IPS-20b (cell line): Measurements from ENCODE around the gene KCNK1.
"Not testable (repeated sequence)": the region's sequence is repeated elsewhere in the genome, so short reads cannot be mapped to it uniquely, and the experiment has no call there.

ENCODE experiments used
- H3K27ac ChIP-seq: one replicate; pipeline ENCODE4 v1.5.1; 2013; ENCODE audit warnings: low read length
- H3K27me3 ChIP-seq: 2 replicates; pipeline ENCODE4 v1.6.1; 2013; ENCODE audit warnings: mild to moderate bottlenecking, low read length, inconsistent platforms; ENCODE audit not compliant: insufficient read depth
- H3K36me3 ChIP-seq: 2 replicates; pipeline ENCODE4 v1.6.1; 2013; ENCODE audit warnings: low read depth, mild to moderate bottlenecking, inconsistent platforms, low read length, moderate library complexity; ENCODE audit not compliant: insufficient read depth
- H3K4me1 ChIP-seq: 2 replicates; pipeline ENCODE4 v1.6.1; 2013; ENCODE audit warnings: mild to moderate bottlenecking, control low read depth, inconsistent platforms, low read length, moderate library complexity; ENCODE audit not compliant: insufficient read depth
- H3K4me3 ChIP-seq: 2 replicates; pipeline ENCODE4 v1.5.1; 2013; ENCODE audit warnings: mild to moderate bottlenecking, low read length, inconsistent platforms
- H3K9ac ChIP-seq: 2 replicates; pipeline ENCODE4 v1.6.1; 2013; ENCODE audit warnings: low read depth, mild to moderate bottlenecking, inconsistent platforms, low read length, moderate library complexity
- H3K9me3 ChIP-seq: 2 replicates; pipeline ENCODE4 v1.6.1; 2013; ENCODE audit warnings: mild to moderate bottlenecking, low read depth, low read length, inconsistent platforms; ENCODE audit not compliant: insufficient read depth

KCNK1 gene

GRCh38 chr1:233609926-233610325, 4.0 kb upstream of the KCNK1 start:
- no peak overlapping the region for H3K27ac ChIP-seq
- H3K9ac ChIP-seq, result no peak overlapping the region
- peaks cover 5% of the 10 kb centered on the region; the same call in 1 of the 2 replicates for H3K4me1 ChIP-seq
- H3K9me3 ChIP-seq, result no peaks in the 10 kb centered on the region
- no peak overlapping the region for H3K4me3 ChIP-seq
- H3K36me3 ChIP-seq, result no peaks in the 10 kb centered on the region
- peaks cover 53% of the 10 kb centered on the region for H3K27me3 ChIP-seq

- H3K27ac ChIP-seq, result no peak overlapping the region
- no peak overlapping the region for H3K4me3 ChIP-seq
- no peak overlapping the region for H3K9ac ChIP-seq
- H3K4me1 ChIP-seq, result peaks cover 8% of the 10 kb centered on the region; the same call in 1 of the 2 replicates
- H3K9me3 ChIP-seq, result no peaks in the 10 kb centered on the region
- H3K27me3 ChIP-seq, result peaks cover 60% of the 10 kb centered on the region
- no peaks in the 10 kb centered on the region for H3K36me3 ChIP-seq
Observed at GRCh38 chr1:233610628-233611027, 3.3 kb upstream of the KCNK1 start.

GRCh38 chr1:233611363-233611762, 2.5 kb upstream of the KCNK1 start:
- Histone ChIP-seq H3K27me3 (peaks cover 67% of the 10 kb centered on the region), H3K4me1 (peaks cover 13% of the 10 kb centered on the region; the same call in 1 of the 2 replicates)
- H3K9me3 ChIP-seq, H3K27ac ChIP-seq, H3K9ac ChIP-seq, H3K4me3 ChIP-seq, H3K36me3 ChIP-seq: not testable (repeated sequence)

GRCh38 chr1:233614173-233614742, 352 bp downstream of the KCNK1 start:
- Histone ChIP-seq H3K9ac (peak overlapping the region; percentile 79; the same call in 1 of the 2 replicates), H3K9me3 (no peaks in the 10 kb centered on the region), H3K27ac (no peak overlapping the region), H3K4me3 (peak overlapping the region; percentile 92), H3K27me3 (peaks cover 59% of the 10 kb centered on the region), H3K4me1 (peaks cover 13% of the 10 kb centered on the region; the same call in 1 of the 2 replicates), H3K36me3 (no peaks in the 10 kb centered on the region)

GRCh38 chr1:233614743-233615521, 1.0 kb downstream of the KCNK1 start:
- peak overlapping the region; percentile 79; the same call in 1 of the 2 replicates for H3K9ac ChIP-seq
- H3K27me3 ChIP-seq, result peaks cover 53% of the 10 kb centered on the region
- no peaks in the 10 kb centered on the region for H3K36me3 ChIP-seq
- H3K27ac ChIP-seq, result no peak overlapping the region
- peak overlapping the region; percentile 92 for H3K4me3 ChIP-seq
- no peaks in the 10 kb centered on the region for H3K9me3 ChIP-seq
- peaks cover 13% of the 10 kb centered on the region; the same call in 1 of the 2 replicates for H3K4me1 ChIP-seq

GRCh38 chr1:233615571-233615970, 1.7 kb downstream of the KCNK1 start:
- H3K27me3 ChIP-seq, result peaks cover 51% of the 10 kb centered on the region
- peaks cover 13% of the 10 kb centered on the region; the same call in 1 of the 2 replicates for H3K4me1 ChIP-seq
- H3K27ac ChIP-seq, result no peak overlapping the region
- H3K36me3 ChIP-seq, result no peaks in the 10 kb centered on the region
- peak overlapping the region; percentile 79; the same call in 1 of the 2 replicates for H3K9ac ChIP-seq
- no peaks in the 10 kb centered on the region for H3K9me3 ChIP-seq
- peak overlapping the region; percentile 92 for H3K4me3 ChIP-seq

GRCh38 chr1:233617025-233617424, 3.1 kb downstream of the KCNK1 start:
- no peak overlapping the region for H3K27ac ChIP-seq
- H3K4me1 ChIP-seq, result peaks cover 13% of the 10 kb centered on the region; the same call in 1 of the 2 replicates
- no peak overlapping the region; the same call in 1 of the 2 replicates for H3K4me3 ChIP-seq
- no peak overlapping the region for H3K9ac ChIP-seq
- H3K36me3 ChIP-seq, result no peaks in the 10 kb centered on the region
- H3K27me3 ChIP-seq, result peaks cover 37% of the 10 kb centered on the region
- no peaks in the 10 kb centered on the region for H3K9me3 ChIP-seq

- not testable (repeated sequence) for H3K4me3 ChIP-seq, H3K36me3 ChIP-seq, H3K9me3 ChIP-seq, H3K9ac ChIP-seq, H3K27ac ChIP-seq
- H3K27me3 ChIP-seq, result peaks cover 22% of the 10 kb centered on the region
- H3K4me1 ChIP-seq, result peaks cover 11% of the 10 kb centered on the region; the same call in 1 of the 2 replicates
Observed at GRCh38 chr1:233619414-233619813, 5.5 kb downstream of the KCNK1 start.

GRCh38 chr1:233620065-233620464, 6.2 kb downstream of the KCNK1 start:
- H3K27me3 ChIP-seq, result peaks cover 16% of the 10 kb centered on the region
- H3K9me3 ChIP-seq, result no peaks in the 10 kb centered on the region
- H3K4me1 ChIP-seq, result peaks cover 11% of the 10 kb centered on the region; the same call in 1 of the 2 replicates
- H3K36me3 ChIP-seq, result 0 out of 2 replicates have a peak, but pooled peaks cover 5% of the 10 kb centered on the region
- no peak overlapping the region for H3K9ac ChIP-seq
- H3K4me3 ChIP-seq, result no peak overlapping the region
- H3K27ac ChIP-seq, result no peak overlapping the region

- no peak overlapping the region for H3K9ac ChIP-seq
- H3K9me3 ChIP-seq, result no peaks in the 10 kb centered on the region
- H3K27me3 ChIP-seq, result no peaks in the 10 kb centered on the region
- no peak overlapping the region for H3K27ac ChIP-seq
- 0 out of 2 replicates have a peak, but pooled peaks cover 3% of the 10 kb centered on the region for H3K4me1 ChIP-seq
- 0 out of 2 replicates have a peak, but pooled peaks cover 5% of the 10 kb centered on the region for H3K36me3 ChIP-seq
- no peak overlapping the region for H3K4me3 ChIP-seq
Observed at GRCh38 chr1:233621923-233622322, 8.0 kb downstream of the KCNK1 start.

- Histone ChIP-seq H3K27ac (no peak overlapping the region), H3K27me3 (no peaks in the 10 kb centered on the region), H3K4me1 (0 out of 2 replicates have a peak, but pooled peaks cover 3% of the 10 kb centered on the region), H3K9ac (no peak overlapping the region), H3K9me3 (no peaks in the 10 kb centered on the region), H3K36me3 (0 out of 2 replicates have a peak, but pooled peaks cover 8% of the 10 kb centered on the region), H3K4me3 (no peak overlapping the region)
Observed at GRCh38 chr1:233624289-233624688, 10.4 kb downstream of the KCNK1 start.
